ENCODE data around the gene FOXI1. TPM values are rescaled to one million over a fixed set of nuclear protein-coding genes. Genes with fewer than 3 reads are reported as not detected.

The FOXI1 gene
- total RNA-seq, 1 experiment from 2014 or later, result not detected

DNA sequence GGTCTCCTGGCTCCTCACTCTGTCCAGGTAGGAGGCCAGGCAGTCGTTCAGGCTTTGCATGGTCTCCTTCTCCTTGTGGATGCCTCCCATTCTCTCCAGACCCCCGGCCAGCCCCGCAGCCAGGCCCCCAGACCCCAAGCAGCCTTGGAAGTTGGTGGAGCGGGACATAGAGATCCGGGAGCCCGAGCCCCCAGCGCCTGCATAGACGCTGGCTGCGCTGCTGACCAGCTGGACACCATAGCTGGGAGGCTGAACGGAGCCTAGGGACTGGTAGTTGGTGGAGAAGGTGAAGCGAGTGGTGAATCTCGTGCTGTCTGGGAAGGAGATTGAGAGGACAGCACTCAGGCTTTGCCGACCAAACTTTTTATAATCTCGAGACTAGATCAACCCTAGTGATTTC, 35.9 kb downstream of the FOXI1 start:
- BruUV-seq (replicated peaks), result no TSS peak
- TF ChIP-seq, protein P1, sequence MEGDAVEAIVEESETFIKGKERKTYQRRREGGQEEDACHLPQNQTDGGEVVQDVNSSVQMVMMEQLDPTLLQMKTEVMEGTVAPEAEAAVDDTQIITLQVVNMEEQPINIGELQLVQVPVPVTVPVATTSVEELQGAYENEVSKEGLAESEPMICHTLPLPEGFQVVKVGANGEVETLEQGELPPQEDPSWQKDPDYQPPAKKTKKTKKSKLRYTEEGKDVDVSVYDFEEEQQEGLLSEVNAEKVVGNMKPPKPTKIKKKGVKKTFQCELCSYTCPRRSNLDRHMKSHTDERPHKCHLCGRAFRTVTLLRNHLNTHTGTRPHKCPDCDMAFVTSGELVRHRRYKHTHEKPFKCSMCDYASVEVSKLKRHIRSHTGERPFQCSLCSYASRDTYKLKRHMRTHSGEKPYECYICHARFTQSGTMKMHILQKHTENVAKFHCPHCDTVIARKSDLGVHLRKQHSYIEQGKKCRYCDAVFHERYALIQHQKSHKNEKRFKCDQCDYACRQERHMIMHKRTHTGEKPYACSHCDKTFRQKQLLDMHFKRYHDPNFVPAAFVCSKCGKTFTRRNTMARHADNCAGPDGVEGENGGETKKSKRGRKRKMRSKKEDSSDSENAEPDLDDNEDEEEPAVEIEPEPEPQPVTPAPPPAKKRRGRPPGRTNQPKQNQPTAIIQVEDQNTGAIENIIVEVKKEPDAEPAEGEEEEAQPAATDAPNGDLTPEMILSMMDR (IDR thresholded peaks at IDR 0.05 in 2 of 3, conservative IDR thresholded peaks at IDR 0.05 in 1 of 3; ENCODE audit: borderline replicate concordance in 1 of 3, insufficient read depth in 1 of 3, low read depth in 2 of 3, low read length in 2 of 3), result no peak
- no peak for TF ChIP-seq ZFX (IDR thresholded peaks at IDR 0.05)
- TF ChIP-seq, protein P2, sequence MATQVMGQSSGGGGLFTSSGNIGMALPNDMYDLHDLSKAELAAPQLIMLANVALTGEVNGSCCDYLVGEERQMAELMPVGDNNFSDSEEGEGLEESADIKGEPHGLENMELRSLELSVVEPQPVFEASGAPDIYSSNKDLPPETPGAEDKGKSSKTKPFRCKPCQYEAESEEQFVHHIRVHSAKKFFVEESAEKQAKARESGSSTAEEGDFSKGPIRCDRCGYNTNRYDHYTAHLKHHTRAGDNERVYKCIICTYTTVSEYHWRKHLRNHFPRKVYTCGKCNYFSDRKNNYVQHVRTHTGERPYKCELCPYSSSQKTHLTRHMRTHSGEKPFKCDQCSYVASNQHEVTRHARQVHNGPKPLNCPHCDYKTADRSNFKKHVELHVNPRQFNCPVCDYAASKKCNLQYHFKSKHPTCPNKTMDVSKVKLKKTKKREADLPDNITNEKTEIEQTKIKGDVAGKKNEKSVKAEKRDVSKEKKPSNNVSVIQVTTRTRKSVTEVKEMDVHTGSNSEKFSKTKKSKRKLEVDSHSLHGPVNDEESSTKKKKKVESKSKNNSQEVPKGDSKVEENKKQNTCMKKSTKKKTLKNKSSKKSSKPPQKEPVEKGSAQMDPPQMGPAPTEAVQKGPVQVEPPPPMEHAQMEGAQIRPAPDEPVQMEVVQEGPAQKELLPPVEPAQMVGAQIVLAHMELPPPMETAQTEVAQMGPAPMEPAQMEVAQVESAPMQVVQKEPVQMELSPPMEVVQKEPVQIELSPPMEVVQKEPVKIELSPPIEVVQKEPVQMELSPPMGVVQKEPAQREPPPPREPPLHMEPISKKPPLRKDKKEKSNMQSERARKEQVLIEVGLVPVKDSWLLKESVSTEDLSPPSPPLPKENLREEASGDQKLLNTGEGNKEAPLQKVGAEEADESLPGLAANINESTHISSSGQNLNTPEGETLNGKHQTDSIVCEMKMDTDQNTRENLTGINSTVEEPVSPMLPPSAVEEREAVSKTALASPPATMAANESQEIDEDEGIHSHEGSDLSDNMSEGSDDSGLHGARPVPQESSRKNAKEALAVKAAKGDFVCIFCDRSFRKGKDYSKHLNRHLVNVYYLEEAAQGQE (IDR thresholded peaks at IDR 0.05; ENCODE audit: low read depth), result no peak
- TF ChIP-seq CEBPB (IDR thresholded peaks at IDR 0.05; ENCODE audit: low read depth), result no peak
- no peak for TF ChIP-seq JUND (IDR thresholded peaks at IDR 0.05)
- TF ChIP-seq ZNF274 (IDR thresholded peaks at IDR 0.05; ENCODE audit: low read depth, low read length), result no peak
- TF ChIP-seq, protein P3, sequence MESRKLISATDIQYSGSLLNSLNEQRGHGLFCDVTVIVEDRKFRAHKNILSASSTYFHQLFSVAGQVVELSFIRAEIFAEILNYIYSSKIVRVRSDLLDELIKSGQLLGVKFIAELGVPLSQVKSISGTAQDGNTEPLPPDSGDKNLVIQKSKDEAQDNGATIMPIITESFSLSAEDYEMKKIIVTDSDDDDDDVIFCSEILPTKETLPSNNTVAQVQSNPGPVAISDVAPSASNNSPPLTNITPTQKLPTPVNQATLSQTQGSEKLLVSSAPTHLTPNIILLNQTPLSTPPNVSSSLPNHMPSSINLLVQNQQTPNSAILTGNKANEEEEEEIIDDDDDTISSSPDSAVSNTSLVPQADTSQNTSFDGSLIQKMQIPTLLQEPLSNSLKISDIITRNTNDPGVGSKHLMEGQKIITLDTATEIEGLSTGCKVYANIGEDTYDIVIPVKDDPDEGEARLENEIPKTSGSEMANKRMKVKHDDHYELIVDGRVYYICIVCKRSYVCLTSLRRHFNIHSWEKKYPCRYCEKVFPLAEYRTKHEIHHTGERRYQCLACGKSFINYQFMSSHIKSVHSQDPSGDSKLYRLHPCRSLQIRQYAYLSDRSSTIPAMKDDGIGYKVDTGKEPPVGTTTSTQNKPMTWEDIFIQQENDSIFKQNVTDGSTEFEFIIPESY (IDR thresholded peaks at IDR 0.05; ENCODE audit: extremely low read depth, insufficient replicate concordance, low read length), result no peak
- no peak for TF ChIP-seq EZH2 (IDR thresholded peaks at IDR 0.05)
- POLR2A ChIA-PET, result no interaction called here
- Histone ChIP-seq H3K9me2 (ENCODE audit: insufficient read depth) (no peaks in the 10 kb centered on the region), H3K4me3 (replicated peaks in 1 of 2; ENCODE audit: low read depth in 1 of 2, low read length in 2 of 2) (no peak overlapping the region), H3K36me3 (ENCODE audit: control insufficient read depth in 1 of 2, insufficient read depth in 2 of 2, low read length in 2 of 2) (no peaks in the 10 kb centered on the region), H3K27ac (ENCODE audit: low read depth, low read length) (no peak overlapping the region), H2AFZ (ENCODE audit: low read depth, low read length, poor library complexity, severe bottlenecking) (no peak overlapping the region), H3K9ac (ENCODE audit: low read length) (no peak overlapping the region), H4K20me1 (ENCODE audit: insufficient read depth) (no peaks in the 10 kb centered on the region), H3K79me2 (ENCODE audit: insufficient read depth, low read length) (no peaks in the 10 kb centered on the region), H3K4me2 (ENCODE audit: low read length) (no peak overlapping the region), H3K27me3 (ENCODE audit: insufficient read depth, low read length) (no peaks in the 10 kb centered on the region), H3K4me1 (ENCODE audit: control insufficient read depth in 1 of 2, insufficient read depth in 2 of 2, low read length in 2 of 2) (no peaks in the 10 kb centered on the region), H3K9me3 (ENCODE audit: control insufficient read depth in 1 of 2, insufficient read depth in 1 of 2, low read depth in 1 of 2, low read length in 2 of 2) (no peaks in the 10 kb centered on the region)
- DNase-seq (ENCODE audit: low read depth, low spot score) (no peak), ATAC-seq (no peak)
- RAD21 ChIA-PET (ENCODE audit: low non-redundant PET in 1 of 2, low total read pairs in 2 of 2, uncharacterized antibody in 2 of 2, unreplicated experiment in 2 of 2), result no interaction called here
- intact Hi-C loops (cut with micrococcal nuclease), result no loop called here
- CTCF ChIA-PET, result no interaction called here

Data from HCT116 (cell line).